ENCODE measurements around the gene FLT4. TPM values are rescaled to one million over a fixed set of nuclear protein-coding genes. Genes with fewer than 3 reads are reported as not detected.
"Not testable (repeated sequence)": the region's sequence is repeated elsewhere in the genome, so short reads cannot be mapped to it uniquely, and the experiment has no call there.

The FLT4 gene
- 7.8 TPM for polyA plus RNA-seq (2013, experiment 1 of 4)
- 6.6 TPM for polyA plus RNA-seq (2013, experiment 2 of 4)
- 7.2 TPM for polyA plus RNA-seq (2013, experiment 3 of 4)
- polyA plus RNA-seq (2013, experiment 4 of 4), result 6.8 TPM

- 0 to 1% methylated on average over 89 of the region's 89 CpGs for WGBS, 2 experiments
- H3K4me3 ChIP-seq (ENCODE audit: insufficient read depth, low read depth, low read length), result peak within 1 kb of the TSS; percentile 43
- H3K36me3 ChIP-seq (ENCODE audit: control insufficient read depth, insufficient read depth, low read length), result no peaks in the 10 kb centered on the region
- H3K9me3 ChIP-seq (ENCODE audit: control insufficient read depth, low read length), result no peaks in the 10 kb centered on the region
- H3K27me3 ChIP-seq (ENCODE audit: control insufficient read depth, insufficient read depth, low read length, poor library complexity, severe bottlenecking), result peaks cover 79% of the 10 kb centered on the region
- H3K27ac ChIP-seq (ENCODE audit: insufficient read depth, low read depth, low read length, poor library complexity, severe bottlenecking), result no peak within 1 kb of the TSS
- H3K4me1 ChIP-seq (ENCODE audit: control insufficient read depth, insufficient read depth, low read length), result no peaks in the 10 kb centered on the region
Observed at GRCh38 chr5:180649297-180650039, at the start of gene FLT4. Gene FLT4, minus strand, starts transcription at chr5:180649600. Its CDS starts 55 bp downstream, at chr5:180649545.

GRCh38 chr5:180699042-180699441 lies 49.6 kb upstream of the FLT4 start:
- no peak overlapping the region for H3K27ac ChIP-seq (ENCODE audit: insufficient read depth, low read depth, low read length, poor library complexity, severe bottlenecking)
- no peaks in the 10 kb centered on the region for H3K27me3 ChIP-seq (ENCODE audit: control insufficient read depth, insufficient read depth, low read length, poor library complexity, severe bottlenecking)
- no CpG with 5 or more reads among the region's 1 CpG for whole genome bisulfite sequencing, 2 experiments
- H3K4me1 ChIP-seq (ENCODE audit: control insufficient read depth, insufficient read depth, low read length), result no peaks in the 10 kb centered on the region
- no peaks in the 10 kb centered on the region for H3K36me3 ChIP-seq (ENCODE audit: control insufficient read depth, insufficient read depth, low read length)
- no peak overlapping the region for H3K4me3 ChIP-seq (ENCODE audit: insufficient read depth, low read depth, low read length)
- no peaks in the 10 kb centered on the region for H3K9me3 ChIP-seq (ENCODE audit: control insufficient read depth, low read length)

GRCh38 chr5:180696116-180696515 lies 46.7 kb upstream of the FLT4 start:
- Histone ChIP-seq H3K9me3 (ENCODE audit: control insufficient read depth, low read length) (no peaks in the 10 kb centered on the region), H3K27me3 (ENCODE audit: control insufficient read depth, insufficient read depth, low read length, poor library complexity, severe bottlenecking) (peaks cover 3% of the 10 kb centered on the region), H3K4me1 (ENCODE audit: control insufficient read depth, insufficient read depth, low read length) (no peaks in the 10 kb centered on the region), H3K36me3 (ENCODE audit: control insufficient read depth, insufficient read depth, low read length) (no peaks in the 10 kb centered on the region), H3K4me3 (ENCODE audit: insufficient read depth, low read depth, low read length) (no peak overlapping the region), H3K27ac (ENCODE audit: insufficient read depth, low read depth, low read length, poor library complexity, severe bottlenecking) (no peak overlapping the region)
- 93 to 95% methylated on average over 1 of the region's 1 CpG for WGBS, 2 experiments

GRCh38 chr5:180692429-180692828 lies 43.0 kb upstream of the FLT4 start:
- peaks cover 12% of the 10 kb centered on the region for H3K4me1 ChIP-seq (ENCODE audit: control insufficient read depth, insufficient read depth, low read length)
- H3K27me3 ChIP-seq (ENCODE audit: control insufficient read depth, insufficient read depth, low read length, poor library complexity, severe bottlenecking), result peaks cover 3% of the 10 kb centered on the region
- H3K4me3 ChIP-seq (ENCODE audit: insufficient read depth, low read depth, low read length), result no peak overlapping the region
- H3K9me3 ChIP-seq (ENCODE audit: control insufficient read depth, low read length), result no peaks in the 10 kb centered on the region
- H3K36me3 ChIP-seq (ENCODE audit: control insufficient read depth, insufficient read depth, low read length), result no peaks in the 10 kb centered on the region
- WGBS, 2 experiments, result 79 to 83% methylated on average over 3 of the region's 3 CpGs
- H3K27ac ChIP-seq (ENCODE audit: insufficient read depth, low read depth, low read length, poor library complexity, severe bottlenecking), result no peak overlapping the region

- peaks cover 3% of the 10 kb centered on the region for H3K27me3 ChIP-seq (ENCODE audit: control insufficient read depth, insufficient read depth, low read length, poor library complexity, severe bottlenecking)
- 91 to 92% methylated on average over 6 of the region's 6 CpGs for WGBS, 2 experiments
- H3K9me3 ChIP-seq (ENCODE audit: control insufficient read depth, low read length), result no peaks in the 10 kb centered on the region
- H3K4me3 ChIP-seq (ENCODE audit: insufficient read depth, low read depth, low read length), result no peak overlapping the region
- H3K36me3 ChIP-seq (ENCODE audit: control insufficient read depth, insufficient read depth, low read length), result no peaks in the 10 kb centered on the region
- H3K27ac ChIP-seq (ENCODE audit: insufficient read depth, low read depth, low read length, poor library complexity, severe bottlenecking), result no peak overlapping the region
- H3K4me1 ChIP-seq (ENCODE audit: control insufficient read depth, insufficient read depth, low read length), result peaks cover 12% of the 10 kb centered on the region
Observed at GRCh38 chr5:180691046-180691445, 41.6 kb upstream of the FLT4 start.

- Histone ChIP-seq H3K27ac (ENCODE audit: insufficient read depth, low read depth, low read length, poor library complexity, severe bottlenecking) (no peak overlapping the region), H3K36me3 (ENCODE audit: control insufficient read depth, insufficient read depth, low read length) (no peaks in the 10 kb centered on the region), H3K4me3 (ENCODE audit: insufficient read depth, low read depth, low read length) (no peak overlapping the region), H3K4me1 (ENCODE audit: control insufficient read depth, insufficient read depth, low read length) (peaks cover 12% of the 10 kb centered on the region), H3K27me3 (ENCODE audit: control insufficient read depth, insufficient read depth, low read length, poor library complexity, severe bottlenecking) (peaks cover 3% of the 10 kb centered on the region), H3K9me3 (ENCODE audit: control insufficient read depth, low read length) (no peaks in the 10 kb centered on the region)
- WGBS, 2 experiments, result 27 to 34% methylated on average over 5 of the region's 6 CpGs
Observed at GRCh38 chr5:180690562-180690961, 41.2 kb upstream of the FLT4 start.

GRCh38 chr5:180689775-180690174 lies 40.4 kb upstream of the FLT4 start:
- Histone ChIP-seq H3K27ac (ENCODE audit: insufficient read depth, low read depth, low read length, poor library complexity, severe bottlenecking) (no peak overlapping the region), H3K4me1 (ENCODE audit: control insufficient read depth, insufficient read depth, low read length) (peaks cover 12% of the 10 kb centered on the region), H3K9me3 (ENCODE audit: control insufficient read depth, low read length) (no peaks in the 10 kb centered on the region), H3K36me3 (ENCODE audit: control insufficient read depth, insufficient read depth, low read length) (no peaks in the 10 kb centered on the region), H3K4me3 (ENCODE audit: insufficient read depth, low read depth, low read length) (no peak overlapping the region), H3K27me3 (ENCODE audit: control insufficient read depth, insufficient read depth, low read length, poor library complexity, severe bottlenecking) (peaks cover 3% of the 10 kb centered on the region)
- WGBS, 2 experiments, result 82 to 88% methylated on average over 7 of the region's 7 CpGs

- no peak overlapping the region for H3K4me3 ChIP-seq (ENCODE audit: insufficient read depth, low read depth, low read length)
- 79 to 82% methylated on average over 13 of the region's 13 CpGs for WGBS, 2 experiments
- no peaks in the 10 kb centered on the region for H3K36me3 ChIP-seq (ENCODE audit: control insufficient read depth, insufficient read depth, low read length)
- H3K27me3 ChIP-seq (ENCODE audit: control insufficient read depth, insufficient read depth, low read length, poor library complexity, severe bottlenecking), result peaks cover 3% of the 10 kb centered on the region
- no peak overlapping the region for H3K27ac ChIP-seq (ENCODE audit: insufficient read depth, low read depth, low read length, poor library complexity, severe bottlenecking)
- H3K4me1 ChIP-seq (ENCODE audit: control insufficient read depth, insufficient read depth, low read length), result peaks cover 12% of the 10 kb centered on the region
- no peaks in the 10 kb centered on the region for H3K9me3 ChIP-seq (ENCODE audit: control insufficient read depth, low read length)
Observed at GRCh38 chr5:180689071-180689694, 39.8 kb upstream of the FLT4 start.

- Histone ChIP-seq H3K27me3 (ENCODE audit: control insufficient read depth, insufficient read depth, low read length, poor library complexity, severe bottlenecking) (peaks cover 3% of the 10 kb centered on the region), H3K4me1 (ENCODE audit: control insufficient read depth, insufficient read depth, low read length) (peaks cover 12% of the 10 kb centered on the region), H3K36me3 (ENCODE audit: control insufficient read depth, insufficient read depth, low read length) (no peaks in the 10 kb centered on the region), H3K4me3 (ENCODE audit: insufficient read depth, low read depth, low read length) (no peak overlapping the region), H3K9me3 (ENCODE audit: control insufficient read depth, low read length) (no peaks in the 10 kb centered on the region), H3K27ac (ENCODE audit: insufficient read depth, low read depth, low read length, poor library complexity, severe bottlenecking) (no peak overlapping the region)
- WGBS, 2 experiments, result 82 to 90% methylated on average over 7 to 8 of the region's 8 CpGs
Observed at GRCh38 chr5:180688330-180689070, 39.1 kb upstream of the FLT4 start.

- H3K27ac ChIP-seq (ENCODE audit: insufficient read depth, low read depth, low read length, poor library complexity, severe bottlenecking); H3K9me3 ChIP-seq (ENCODE audit: control insufficient read depth, low read length); H3K4me3 ChIP-seq (ENCODE audit: insufficient read depth, low read depth, low read length); H3K36me3 ChIP-seq (ENCODE audit: control insufficient read depth, insufficient read depth, low read length); H3K27me3 ChIP-seq (ENCODE audit: control insufficient read depth, insufficient read depth, low read length, poor library complexity, severe bottlenecking): not testable (repeated sequence)
- 92 to 94% methylated on average over 12 of the region's 12 CpGs for WGBS, 2 experiments
- peaks cover 12% of the 10 kb centered on the region for H3K4me1 ChIP-seq (ENCODE audit: control insufficient read depth, insufficient read depth, low read length)
Observed at GRCh38 chr5:180686799-180687198, 37.4 kb upstream of the FLT4 start.
